H1 (cell line): ENCODE results near the gene FHIT. TPM values are rescaled to one million over a fixed set of nuclear protein-coding genes. Genes with fewer than 3 reads are reported as not detected.

Experiments
- polyA plus RNA-seq, 7 experiments: library from polyadenylated mRNA; depleted of rRNA in 3 of 7; stranded (reverse) in 5 of 7; unstranded in 2 of 7; fragments of >200 nt in 5 of 7; fragments of 200-250 nt in 2 of 7; gene quantifications; 1 replicate in 5 of 7; 2 replicates in 1 of 7; 4 replicates in 1 of 7; pipeline versions ENCODE4 v1.2.1 to v1.2.3, GENCODE V29; 2011 to 2013; ENCODE audit warnings: missing spikeins in 2 of 7, mixed read lengths in 2 of 7
- total RNA-seq: library from RNA; stranded (reverse); fragmentation: NEBNext Ultra II Directional; extraction: Animal tissue kit (Norgen Biotek cat#: 25700); gene quantifications from 2 replicates; pipeline ENCODE4 v1.2.1, GENCODE V29; 2021
- TF ChIP-seq, protein P1 (sequence below): IDR thresholded peaks from 2 replicates; pipeline ENCODE4 v1.6.1; 2012; ENCODE audit warnings: inconsistent platforms

The FHIT gene
- total and polyA plus RNA-seq, 2 of the 8 experiments (the other 6 are each of a cell fraction or from before 2014, with no cell fraction given) = 1.2 to 3.2 TPM

DNA sequence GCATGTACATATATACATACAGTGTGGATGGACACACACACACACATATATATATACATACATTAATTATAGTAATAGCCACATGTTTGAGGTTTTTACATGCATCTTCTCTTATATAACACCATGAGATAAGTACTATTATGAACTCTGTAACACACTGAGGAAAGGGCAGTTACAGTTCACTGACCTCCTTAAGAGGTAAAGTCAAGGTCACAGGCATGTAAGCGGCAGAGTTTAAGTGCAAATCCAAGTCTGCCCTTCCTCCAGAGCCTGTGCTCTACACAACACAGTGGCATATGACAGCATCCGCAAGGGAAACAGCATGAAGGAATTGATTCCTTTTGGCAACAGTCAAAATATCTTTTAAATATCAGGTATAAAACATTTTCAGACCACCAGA, 26.4 kb downstream of the FHIT start (continued):
- TF ChIP-seq, protein P1, sequence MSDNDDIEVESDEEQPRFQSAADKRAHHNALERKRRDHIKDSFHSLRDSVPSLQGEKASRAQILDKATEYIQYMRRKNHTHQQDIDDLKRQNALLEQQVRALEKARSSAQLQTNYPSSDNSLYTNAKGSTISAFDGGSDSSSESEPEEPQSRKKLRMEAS = no peak
